K562 (cell line): ENCODE measurements around the gene CTTNBP2NL. TPM values are rescaled to one million over a fixed set of nuclear protein-coding genes. Genes with fewer than 3 reads are reported as not detected.

ENCODE experiments used
- ATAC-seq: fragments of 200-7000 bp; cut with Tn5 transposase; 3 replicates; pipeline ENCODE4 v1.9.1; 2020; ENCODE audit warnings: moderate library complexity
- BruUV-seq: library from RNA; stranded (reverse); fragments of 400-500 nt; replicated peaks from 2 replicates; lab custom pipeline; 2021; lab: Mats Ljungman, UMichigan
- CTCF ChIA-PET: fragments of 300-600 bp; formaldehyde crosslinking; extraction: SDS; loops from one replicate; lab custom pipeline; 2021; ENCODE audit warnings: low intra/inter-chr PET ratio; lab: Yijun Ruan, JAX
- POLR2A ChIA-PET: fragments of 300-600, 350-650 bp; sonication (Branson Sonifier 250); formaldehyde crosslinking; extraction: SDS; loops from one replicate; lab custom pipeline; 2021; ENCODE audit warnings: antibody characterized with exemption, inconsistent platforms; lab: Yijun Ruan, JAX
- DNase-seq, 4 experiments: peaks; one replicate each; pipeline versions ENCODE4 v3.0.0 to v3.0.0-alpha.2; 2011 to 2018; ENCODE audit warnings: low spot score in 3 of 4, mixed read lengths in 3 of 4; ENCODE audit errors: extremely low read depth in 1 of 4
- FAIRE-seq: peaks from 2 replicates; lab custom pipeline; 2011; peaks lifted over from hg19 to GRCh38; lab: Jason Lieb, UNC
- H2AFZ ChIP-seq: 2 replicates; pipeline ENCODE4 v1.6.0; 2011; ENCODE audit warnings: low read depth, low read length, control low read depth, inconsistent platforms
- H3K27ac ChIP-seq: fragments of 200-600 bp; 3 replicates; pipeline ENCODE4 v1.8.0; 2011; ENCODE audit warnings: low read depth, mild to moderate bottlenecking, control low read depth, inconsistent platforms, low read length, moderate library complexity, mixed read lengths; ENCODE audit errors: extremely low read depth
- H3K27me3 ChIP-seq, 2 experiments: fragments of 300-600 bp in 1 of 2; 2 replicates in 1 of 2; 3 replicates in 1 of 2; pipeline versions ENCODE4 v1.6.0 to v1.8.0; 2011; ENCODE audit warnings: inconsistent platforms in 2 of 2, low read length in 2 of 2, mild to moderate bottlenecking in 1 of 2, mixed read lengths in 1 of 2, moderate library complexity in 1 of 2; ENCODE audit not compliant: control insufficient read depth in 2 of 2, insufficient read depth in 2 of 2
- H3K36me3 ChIP-seq: fragments of 300-600 bp; 3 replicates; pipeline ENCODE4 v1.8.0; 2011; ENCODE audit warnings: mild to moderate bottlenecking, low read length, inconsistent platforms; ENCODE audit not compliant: control insufficient read depth, insufficient read depth
- H3K4me1 ChIP-seq, 2 experiments: fragments of 200-600 bp in 1 of 2; replicated peaks in 1 of 2; 2 replicates in 1 of 2; 3 replicates in 1 of 2; pipeline versions ENCODE4 v1.5.1 to v1.8.0; 2011; ENCODE audit warnings: inconsistent platforms in 2 of 2, low read length in 2 of 2, mild to moderate bottlenecking in 1 of 2, mixed read lengths in 1 of 2, moderate library complexity in 1 of 2; ENCODE audit not compliant: control insufficient read depth in 2 of 2, insufficient read depth in 2 of 2
- H3K4me2 ChIP-seq: 2 replicates; pipeline ENCODE4 v1.6.1; 2011; ENCODE audit warnings: low read length, control low read depth, inconsistent platforms, mixed read lengths; ENCODE audit not compliant: insufficient read depth
- H3K4me3 ChIP-seq: fragments of 200-600 bp; sonication (generic), shearing (Covaris generic); 2 replicates; pipeline ENCODE4 v1.5.1; 2016; ENCODE audit warnings: control low read depth, inconsistent platforms
- H3K79me2 ChIP-seq: fragments of 200-600 bp; 3 replicates; pipeline ENCODE4 v1.8.0; 2011; ENCODE audit warnings: low read length, inconsistent platforms; ENCODE audit not compliant: control insufficient read depth, insufficient read depth
- H3K9ac ChIP-seq, 2 experiments: 2 replicates each; pipeline versions ENCODE4 v1.6.0 to v1.6.1; 2011; ENCODE audit warnings: low read depth in 2 of 2, low read length in 2 of 2, control low read depth in 1 of 2, inconsistent platforms in 1 of 2, mild to moderate bottlenecking in 1 of 2, mixed read lengths in 1 of 2; ENCODE audit not compliant: insufficient read depth in 1 of 2
- H3K9me1 ChIP-seq: one replicate; pipeline ENCODE4 v1.6.0; 2011; ENCODE audit warnings: inconsistent platforms, mild to moderate bottlenecking, low read length, moderate library complexity; ENCODE audit not compliant: control insufficient read depth, insufficient read depth
- H3K9me3 ChIP-seq: replicated peaks from 2 replicates; pipeline ENCODE4 v1.5.1; 2011; ENCODE audit warnings: low read depth, low read length, inconsistent platforms; ENCODE audit not compliant: control insufficient read depth, insufficient read depth
- H4K20me1 ChIP-seq: replicated peaks from 2 replicates; pipeline ENCODE4 v1.6.1; 2011; ENCODE audit warnings: low read length, inconsistent platforms, mixed read lengths; ENCODE audit not compliant: control insufficient read depth, insufficient read depth
- CHCHD3 ChIP-seq: fragments of 250-450 bp; sonication (Bioruptor Pico); IDR thresholded peaks from 2 replicates; pipeline ENCODE4 v2.1.2; 2022; ENCODE audit warnings: mild to moderate bottlenecking
- NFIC ChIP-seq: fragments of 450-650 bp; IDR thresholded peaks from 2 replicates; pipeline ENCODE4 v1.6.1; 2017; ENCODE audit warnings: mild to moderate bottlenecking, inconsistent platforms
- NFIX ChIP-seq: fragments of 250-450 bp; sonication (Bioruptor Pico); IDR thresholded peaks from 2 replicates; pipeline ENCODE4 v1.4.0; 2020; ENCODE audit warnings: low read depth, mild to moderate bottlenecking, moderate library complexity
- SETDB1 ChIP-seq: IDR thresholded peaks from one replicate; pipeline ENCODE4 v1.6.1; 2012; ENCODE audit warnings: low read length, control low read depth, inconsistent platforms
- TEAD4 ChIP-seq, 2 experiments: sonication (generic) in 1 of 2; formaldehyde crosslinking in 1 of 2; IDR thresholded peaks; 2 replicates each; pipeline versions ENCODE4 v1.6.1 to v1.8.0; 2012 to 2022; ENCODE audit warnings: borderline replicate concordance in 1 of 2, inconsistent platforms in 1 of 2, low read length in 1 of 2, mild to moderate bottlenecking in 1 of 2, missing genetic modification reagents in 1 of 2
- WGBS: fragments of 100-300 bp; shearing (Covaris generic); methylation state at CpG from one replicate; pipeline ENCODE4 v1.1.6; 2016; ENCODE audit warnings: low coverage, mixed read lengths; ENCODE audit not compliant: insufficient coverage; ENCODE audit errors: missing lambda C conversion rate; 5-methylcytosine and 5-hydroxymethylcytosine counted together
- in situ Hi-C: fragments of 300-500 bp; cut with MboI; formaldehyde crosslinking; loops from 4 replicates; pipeline ENCODE4 v1.15.0; 2018; ENCODE audit warnings: inconsistent platforms, mixed read lengths
- intact Hi-C: fragments of 100-400 bp; cut with micrococcal nuclease; formaldehyde crosslinking; loops from 2 replicates; pipeline ENCODE4 v1.14.2; 2022
- polyA plus RNA-seq, 8 experiments: library from polyadenylated mRNA; depleted of rRNA in 4 of 8; stranded (reverse) in 5 of 8; unstranded in 3 of 8; fragments of >200 nt; fragmentation: Nextera tagmentation in 2 of 8; fragmentation: Illumina TruSeq in 1 of 8; extraction: Ambion mirVana in 2 of 8; extraction: Trizol in 1 of 8; gene quantifications; 2 replicates each; pipeline versions ENCODE4 v1.2.1 to v1.2.3, GENCODE V29; 2011 to 2014; ENCODE audit warnings: inconsistent platforms in 1 of 8, missing spikeins in 1 of 8
- total RNA-seq, 7 experiments: library from RNA; depleted of rRNA in 6 of 7; stranded (reverse); fragments of >200 nt in 6 of 7; fragmentation: Illumina TruSeq in 2 of 7; extraction: Trizol in 2 of 7; gene quantifications; 2 replicates each; pipeline versions ENCODE4 v1.2.1 to v1.2.3, GENCODE V29; 2011 to 2021; ENCODE audit warnings: low replicate concordance in 1 of 7
- TF ChIP-seq, protein P1 (sequence below): fragments of 450-650 bp; formaldehyde crosslinking; IDR thresholded peaks from 2 replicates; pipeline ENCODE4 v1.4.0; 2022; ENCODE audit warnings: mild to moderate bottlenecking, moderate library complexity

The CTTNBP2NL gene
- total and polyA plus RNA-seq, 9 of the 15 experiments (the other 6 are each of a cell fraction or from before 2014, with no cell fraction given): 0.27 to 1.4 (median 0.62) TPM

DNA sequence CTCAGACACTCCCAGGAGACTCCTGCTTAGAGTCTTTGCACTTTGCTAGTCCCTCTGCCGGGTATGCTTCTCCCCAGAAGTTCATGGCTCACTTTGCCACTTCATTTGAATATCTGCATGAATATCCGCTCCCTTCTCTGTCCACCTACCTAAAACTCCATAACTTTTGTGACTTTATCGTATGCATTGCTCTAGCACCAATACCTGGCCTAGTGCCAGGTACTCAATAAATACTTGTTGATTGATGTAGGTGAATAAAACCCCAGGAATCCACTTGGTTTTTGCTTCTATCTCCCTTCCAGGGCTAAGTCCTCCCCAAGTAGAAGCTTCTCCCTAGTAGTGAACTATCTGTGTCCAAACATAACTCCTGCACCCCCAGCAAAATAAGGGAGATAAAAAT is 27.8 kb upstream of the CTTNBP2NL start:
- H3K36me3 ChIP-seq: no peaks in the 10 kb centered on the region
- H3K27me3 ChIP-seq: peaks cover 10 to 13% of the 10 kb centered on the region in 2 experiments
- H2AFZ ChIP-seq: no peak overlapping the region
- no peak for TF ChIP-seq CHCHD3 (CRISPR knock-in tag)
- peak; percentile 89 for TF ChIP-seq NFIC
- peak; percentile 61 for TF ChIP-seq NFIX
- H3K9me3 ChIP-seq: no peaks in the 10 kb centered on the region
- BruUV-seq: no TSS peak
- no peak overlapping the region for H3K27ac ChIP-seq
- no peaks in the 10 kb centered on the region for H3K79me2 ChIP-seq
- no peak overlapping the region for H3K9ac ChIP-seq
- in situ Hi-C loops (no loop called here), intact Hi-C loops (loop anchor here (2.0 to 5.0 kb wide), 2 partner anchors 69 to 886 kb away; no protein-coding TSS in a partner anchor)
- no peak for FAIRE-seq
- H3K4me3 ChIP-seq: no peak overlapping the region
- POLR2A ChIA-PET: interaction anchor here (0.6 to 1.3 kb wide), 2 partner anchors 15 to 676 kb away, joined by 3 read pairs; no protein-coding TSS in a partner anchor
- H3K4me2 ChIP-seq: no peak overlapping the region
- H4K20me1 ChIP-seq: no peaks in the 10 kb centered on the region
- H3K9me1 ChIP-seq: no peaks in the 10 kb centered on the region
- ATAC-seq: no peak
- WGBS: 0% methylated on average over 3 of the region's 3 CpGs
- DNase-seq: no peak
- CTCF ChIA-PET: interaction anchor here (2.0 kb wide), 1 partner anchor 69 kb away, joined by 8 read pairs; no protein-coding TSS in a partner anchor
- H3K4me1 ChIP-seq: no peaks in the 10 kb centered on the region

DNA sequence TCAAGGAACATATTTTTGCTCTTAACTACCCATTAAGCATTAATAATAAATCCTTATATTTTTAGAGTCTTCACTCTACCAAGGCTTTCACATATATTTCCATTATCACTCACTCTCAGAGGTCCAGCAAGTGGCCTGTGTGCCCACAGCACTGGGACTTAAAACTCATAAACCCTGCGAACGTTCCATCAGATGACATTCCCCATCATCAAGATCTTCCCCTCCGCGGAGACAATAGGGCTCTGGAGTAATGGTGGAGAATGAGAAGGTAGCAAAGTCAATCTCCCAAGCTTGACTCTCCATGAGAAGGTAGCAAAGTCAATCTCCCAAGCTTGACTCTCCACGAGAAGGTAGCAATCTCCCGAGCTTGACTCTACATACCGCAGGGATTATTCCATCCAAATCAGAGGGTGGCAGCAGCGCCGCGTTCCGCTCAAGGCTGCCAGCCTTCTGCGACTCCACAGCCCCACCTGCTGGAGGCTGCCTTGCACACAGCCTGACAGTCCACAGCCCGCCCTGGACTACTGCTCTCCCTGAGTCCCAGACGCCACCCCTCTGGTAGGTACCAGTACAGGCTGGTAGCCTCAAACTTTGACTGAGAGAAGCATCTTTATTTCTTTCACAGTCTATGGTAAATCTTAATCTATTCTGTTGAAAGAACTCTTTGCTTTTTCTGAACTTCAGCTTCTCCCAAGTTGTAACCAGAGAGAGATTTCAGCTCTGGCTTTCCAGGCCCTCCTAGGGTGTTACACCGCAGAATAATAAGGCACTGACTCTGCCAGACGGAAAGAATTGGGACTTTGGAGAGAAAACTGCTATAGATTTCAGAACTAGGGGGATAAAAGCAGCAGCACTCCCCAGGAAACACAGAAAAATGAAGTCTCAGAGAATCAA is 26.4 kb upstream of the CTTNBP2NL start:
- no peaks in the 10 kb centered on the region for H3K4me1 ChIP-seq
- H2AFZ ChIP-seq: no peak overlapping the region
- peaks cover 10 to 13% of the 10 kb centered on the region in 2 experiments for H3K27me3 ChIP-seq
- BruUV-seq: no TSS peak
- H3K4me3 ChIP-seq: no peak overlapping the region
- WGBS: 22% methylated on average over 16 of the region's 16 CpGs
- H3K4me2 ChIP-seq: no peak overlapping the region
- H3K9ac ChIP-seq: no peak overlapping the region
- H3K79me2 ChIP-seq: no peaks in the 10 kb centered on the region
- FAIRE-seq (peak; percentile 90), DNase-seq (peak; percentile 85 to 91 (median 90)), ATAC-seq (peak; percentile 100)
- H3K9me3 ChIP-seq: no peaks in the 10 kb centered on the region
- H3K36me3 ChIP-seq: no peaks in the 10 kb centered on the region
- no peak overlapping the region for H3K27ac ChIP-seq
- intact Hi-C loops (loop anchor here (2.0 to 5.0 kb wide), 2 partner anchors 71 to 887 kb away; no protein-coding TSS in a partner anchor), in situ Hi-C loops (no loop called here)
- ChIA-PET CTCF (interaction anchor here (0.5 to 2.0 kb wide), 4 partner anchors 10 to 338 kb away, joined by 3 to 8 read pairs (median 4); no protein-coding TSS in a partner anchor), POLR2A (interaction anchor here (0.6 to 1.5 kb wide), 4 partner anchors 9 to 517 kb away, joined by 3 to 4 read pairs (median 4); no protein-coding TSS in a partner anchor)
- no peaks in the 10 kb centered on the region for H3K9me1 ChIP-seq
- H4K20me1 ChIP-seq: no peaks in the 10 kb centered on the region
- TF ChIP-seq SETDB1: no peak
- TF ChIP-seq, protein P1, sequence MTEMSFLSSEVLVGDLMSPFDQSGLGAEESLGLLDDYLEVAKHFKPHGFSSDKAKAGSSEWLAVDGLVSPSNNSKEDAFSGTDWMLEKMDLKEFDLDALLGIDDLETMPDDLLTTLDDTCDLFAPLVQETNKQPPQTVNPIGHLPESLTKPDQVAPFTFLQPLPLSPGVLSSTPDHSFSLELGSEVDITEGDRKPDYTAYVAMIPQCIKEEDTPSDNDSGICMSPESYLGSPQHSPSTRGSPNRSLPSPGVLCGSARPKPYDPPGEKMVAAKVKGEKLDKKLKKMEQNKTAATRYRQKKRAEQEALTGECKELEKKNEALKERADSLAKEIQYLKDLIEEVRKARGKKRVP (CRISPR knock-in tag): 0 out of 2 replicates have a peak, but pooled peaks have one; percentile 9
- TF ChIP-seq TEAD4 (IDR thresholded peaks at IDR 0.05; ENCODE audit: low read length): 0 out of 2 replicates have a peak, but pooled peaks have one; percentile 30
- no peak for TF ChIP-seq TEAD4 (CRISPR knock-in tag; IDR thresholded peaks at IDR 0.05; ENCODE audit: borderline replicate concordance)
